Nephron progenitor cell (in vitro differentiated cells): ENCODE results near the gene CSNK1A1.
A peak's percentile ranks its signal among the peaks of the same experiment; 100 is the strongest.

Experiments
- DNase-seq: peaks from one replicate; pipeline ENCODE4 v3.0.0; 2021
- H3K27ac Mint-ChIP-seq: 2 replicates; pipeline ENCODE4 v1.8.0; 2021; ENCODE audit warnings: mild to moderate bottlenecking, moderate library complexity, mixed read lengths
- H3K27me3 Mint-ChIP-seq: 2 replicates; pipeline ENCODE4 v1.8.0; 2021; ENCODE audit warnings: mild to moderate bottlenecking, low read depth, mixed read lengths; ENCODE audit not compliant: poor library complexity
- H3K36me3 Mint-ChIP-seq: 2 replicates; pipeline ENCODE4 v1.8.0; 2021; ENCODE audit warnings: low read depth, mixed read lengths
- H3K4me1 Mint-ChIP-seq: 2 replicates; pipeline ENCODE4 v1.8.0; 2021; ENCODE audit warnings: mixed read lengths
- H3K4me3 Mint-ChIP-seq: 2 replicates; pipeline ENCODE4 v1.8.0; 2021; ENCODE audit warnings: mild to moderate bottlenecking, moderate library complexity, mixed read lengths
- H3K9me3 Mint-ChIP-seq: 2 replicates; pipeline ENCODE4 v1.8.0; 2021; ENCODE audit warnings: mild to moderate bottlenecking, moderate library complexity, mixed read lengths
- TF ChIP-seq, protein P1 (sequence below): fragments of 200-600 bp; sonication (generic); IDR thresholded peaks from 2 replicates; pipeline ENCODE4 v1.5.0; 2021; ENCODE audit warnings: antibody characterized with exemption

Gene CSNK1A1

DNA sequence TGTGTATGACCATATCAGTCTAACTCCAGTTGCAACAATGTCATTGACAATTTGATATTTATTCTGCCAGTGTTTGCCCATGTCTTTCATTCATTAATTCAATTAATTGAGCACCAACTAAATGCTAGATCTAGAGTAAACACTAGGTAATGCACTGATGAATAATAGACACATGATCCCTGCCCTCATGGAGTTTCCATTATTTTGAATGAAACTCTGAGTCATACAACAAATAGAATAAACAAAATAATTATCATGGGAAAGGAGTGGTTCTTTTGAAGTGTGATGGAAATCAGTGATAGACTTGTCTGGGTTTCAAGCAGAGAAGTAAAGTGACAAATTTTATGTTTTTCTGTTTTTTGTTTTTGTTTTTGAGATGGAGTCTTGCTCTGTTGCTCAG, 34.7 kb upstream of the CSNK1A1 start:
- H3K4me3 Mint-ChIP-seq: no peak overlapping the region
- no peaks in the 10 kb centered on the region for H3K36me3 Mint-ChIP-seq
- no peaks in the 10 kb centered on the region for H3K9me3 Mint-ChIP-seq
- DNase-seq: no peak
- no peak overlapping the region for H3K27ac Mint-ChIP-seq
- peaks cover 24% of the 10 kb centered on the region for H3K27me3 Mint-ChIP-seq
- TF ChIP-seq, protein P1, sequence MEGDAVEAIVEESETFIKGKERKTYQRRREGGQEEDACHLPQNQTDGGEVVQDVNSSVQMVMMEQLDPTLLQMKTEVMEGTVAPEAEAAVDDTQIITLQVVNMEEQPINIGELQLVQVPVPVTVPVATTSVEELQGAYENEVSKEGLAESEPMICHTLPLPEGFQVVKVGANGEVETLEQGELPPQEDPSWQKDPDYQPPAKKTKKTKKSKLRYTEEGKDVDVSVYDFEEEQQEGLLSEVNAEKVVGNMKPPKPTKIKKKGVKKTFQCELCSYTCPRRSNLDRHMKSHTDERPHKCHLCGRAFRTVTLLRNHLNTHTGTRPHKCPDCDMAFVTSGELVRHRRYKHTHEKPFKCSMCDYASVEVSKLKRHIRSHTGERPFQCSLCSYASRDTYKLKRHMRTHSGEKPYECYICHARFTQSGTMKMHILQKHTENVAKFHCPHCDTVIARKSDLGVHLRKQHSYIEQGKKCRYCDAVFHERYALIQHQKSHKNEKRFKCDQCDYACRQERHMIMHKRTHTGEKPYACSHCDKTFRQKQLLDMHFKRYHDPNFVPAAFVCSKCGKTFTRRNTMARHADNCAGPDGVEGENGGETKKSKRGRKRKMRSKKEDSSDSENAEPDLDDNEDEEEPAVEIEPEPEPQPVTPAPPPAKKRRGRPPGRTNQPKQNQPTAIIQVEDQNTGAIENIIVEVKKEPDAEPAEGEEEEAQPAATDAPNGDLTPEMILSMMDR: no peak
- H3K4me1 Mint-ChIP-seq: peaks cover 8% of the 10 kb centered on the region

DNA sequence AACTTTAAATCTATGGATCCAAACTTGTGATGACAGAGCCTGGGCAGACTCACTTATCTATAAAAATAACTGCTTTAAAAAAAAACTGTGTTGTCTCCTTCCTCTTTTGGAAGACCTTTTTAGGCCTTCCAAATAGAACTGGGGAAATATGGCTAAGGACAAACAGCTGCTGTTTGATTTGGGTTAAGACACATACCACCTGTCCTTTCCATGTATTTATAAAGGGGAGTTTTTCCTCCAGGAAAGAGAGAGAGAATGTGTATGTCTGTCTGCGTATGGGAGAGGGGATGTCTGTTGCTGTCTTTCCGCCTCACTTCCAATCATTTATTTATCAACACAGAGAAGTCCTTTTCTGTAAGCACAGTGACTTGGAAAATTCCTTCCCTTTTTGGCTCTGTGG, 32.9 kb upstream of the CSNK1A1 start:
- peaks cover 42% of the 10 kb centered on the region for H3K27me3 Mint-ChIP-seq
- peaks cover 8% of the 10 kb centered on the region for H3K4me1 Mint-ChIP-seq
- no peak for DNase-seq
- H3K9me3 Mint-ChIP-seq: no peaks in the 10 kb centered on the region
- peak overlapping the region; percentile 59 for H3K27ac Mint-ChIP-seq
- H3K36me3 Mint-ChIP-seq: no peaks in the 10 kb centered on the region
- no peak overlapping the region for H3K4me3 Mint-ChIP-seq
- TF ChIP-seq, protein P1: no peak

DNA sequence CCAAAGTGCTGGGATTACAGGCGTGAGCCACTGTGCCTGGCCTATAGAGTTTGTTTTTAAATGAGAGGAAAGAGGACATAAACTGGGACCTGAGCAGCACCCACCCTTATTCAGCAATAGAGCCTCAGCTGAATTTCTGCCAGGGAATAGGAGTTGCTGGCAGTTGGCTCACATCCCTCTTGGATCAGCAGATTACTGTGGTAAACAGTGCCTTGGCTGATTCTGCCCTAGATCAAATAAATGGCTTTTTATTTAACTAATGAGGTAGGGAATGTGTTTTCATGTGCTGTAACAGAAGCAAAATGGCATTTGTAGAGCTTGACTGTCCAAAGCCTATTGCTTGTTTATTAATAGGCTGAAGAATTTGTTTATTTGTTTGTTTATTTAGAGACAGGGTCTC, 32.2 kb upstream of the CSNK1A1 start:
- H3K27me3 Mint-ChIP-seq: peaks cover 47% of the 10 kb centered on the region
- no peaks in the 10 kb centered on the region for H3K9me3 Mint-ChIP-seq
- no peak overlapping the region for H3K4me3 Mint-ChIP-seq
- H3K27ac Mint-ChIP-seq: no peak overlapping the region
- no peaks in the 10 kb centered on the region for H3K36me3 Mint-ChIP-seq
- TF ChIP-seq, protein P1: no peak
- H3K4me1 Mint-ChIP-seq: peaks cover 8% of the 10 kb centered on the region
- DNase-seq: no peak

DNA sequence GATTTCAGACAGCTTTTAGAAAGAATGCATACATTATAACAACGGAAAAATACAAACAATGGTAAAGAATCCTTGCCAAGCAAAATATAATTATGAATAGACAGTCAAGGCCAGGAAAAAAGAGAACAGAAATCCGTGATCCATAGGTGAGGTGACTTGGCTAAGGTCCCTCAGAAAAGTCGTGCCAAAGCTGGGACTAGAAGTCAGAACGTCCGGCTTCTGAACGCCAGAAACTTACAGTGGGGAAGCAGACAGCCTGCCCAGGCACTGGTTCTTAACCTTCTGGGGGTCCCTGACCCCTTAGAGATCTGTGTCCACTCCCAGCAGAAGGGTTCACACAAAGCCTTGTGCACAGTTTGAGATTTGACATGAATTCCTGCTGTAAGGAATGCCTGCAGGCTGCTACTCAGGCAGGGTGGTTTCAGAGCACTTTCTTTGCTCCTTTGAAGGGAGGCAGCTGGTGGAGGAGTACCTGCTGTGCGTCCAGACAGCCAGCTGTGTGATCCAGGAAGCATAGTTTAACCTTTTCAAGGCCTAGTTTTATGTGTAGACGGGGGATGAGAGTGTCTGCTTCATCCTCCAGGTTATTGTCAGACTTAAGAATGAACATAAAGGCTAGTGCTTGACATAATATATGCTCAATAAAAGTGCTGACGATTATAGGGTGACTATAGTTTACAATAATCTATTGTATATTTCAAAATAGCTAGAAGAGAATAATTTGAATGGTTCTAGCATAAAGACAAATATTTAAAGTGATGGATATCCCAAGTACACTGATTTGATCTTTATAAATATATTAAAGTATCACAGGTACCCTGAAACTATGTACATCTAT, 30.9 kb upstream of the CSNK1A1 start:
- no peaks in the 10 kb centered on the region for H3K9me3 Mint-ChIP-seq
- peaks cover 8% of the 10 kb centered on the region for H3K4me1 Mint-ChIP-seq
- H3K27me3 Mint-ChIP-seq: peaks cover 51% of the 10 kb centered on the region
- no peak for DNase-seq
- peak overlapping the region; percentile 77 for H3K4me3 Mint-ChIP-seq
- no peak overlapping the region for H3K27ac Mint-ChIP-seq
- TF ChIP-seq, protein P1: no peak
- no peaks in the 10 kb centered on the region for H3K36me3 Mint-ChIP-seq

DNA sequence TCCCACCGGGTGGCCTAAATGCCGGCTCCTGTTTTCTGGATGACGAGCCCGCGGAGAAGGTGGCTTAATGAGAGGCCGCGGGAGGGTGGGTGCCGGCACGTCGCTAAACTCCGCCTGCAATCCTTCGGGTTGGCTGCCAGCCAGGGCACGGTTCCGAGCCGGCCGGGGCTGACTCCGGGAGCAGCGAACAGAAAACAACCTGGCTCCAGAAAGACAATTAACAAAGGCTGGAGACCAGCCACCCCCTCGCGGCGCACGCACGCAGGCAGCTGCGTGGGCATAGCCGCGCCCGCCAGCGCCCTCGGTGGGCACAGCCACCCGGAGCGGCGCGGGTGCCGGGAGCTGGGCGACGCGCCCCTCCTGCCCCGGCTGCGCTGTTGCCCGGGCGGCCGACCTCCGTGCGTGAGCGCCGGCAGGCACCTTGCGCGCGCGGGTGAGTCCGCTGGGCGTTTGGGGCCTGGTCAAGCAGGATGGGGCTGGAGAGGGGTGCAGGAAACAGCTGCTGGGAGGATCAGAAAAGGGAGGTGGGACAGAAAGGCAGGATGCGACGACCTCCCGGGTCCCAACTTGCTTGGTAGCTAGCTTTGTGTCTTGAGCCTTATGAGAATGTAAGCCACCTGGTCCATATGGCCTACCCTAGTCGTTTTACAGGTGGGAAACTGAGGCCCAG, 30.1 kb upstream of the CSNK1A1 start, which contains the start of gene ARHGEF37:
TSS of gene ARHGEF37 (plus strand) at position 307 of the 670 bp plus-strand sequence. CDS start 16,272 bp downstream, outside the sequence.
- Mint-ChIP-seq H3K27ac (no peak within 1 kb of the TSS), H3K4me3 (peak within 1 kb of the TSS; percentile 79), H3K36me3 (no peaks in the 10 kb centered on the region), H3K9me3 (no peaks in the 10 kb centered on the region), H3K4me1 (peaks cover 8% of the 10 kb centered on the region), H3K27me3 (peaks cover 47% of the 10 kb centered on the region)
- TF ChIP-seq, protein P1: no peak
- peak; percentile 51 for DNase-seq
